Suprapubic skin (tissue), 4 donors: ENCODE results near the gene ATXN10. TPM values are rescaled to one million over a fixed set of nuclear protein-coding genes. Genes with fewer than 3 reads are reported as not detected.
"Not testable (repeated sequence)": the region's sequence is repeated elsewhere in the genome, so short reads cannot be mapped to it uniquely, and the experiment has no call there.

Source experiments
- DNase-seq, 2 donors: peaks; one replicate each; pipeline ENCODE4 v3.0.0-alpha.2; 2019; ENCODE audit warnings: low spot score in 2 of 2
- H3K27ac ChIP-seq: fragments of 200-600 bp; sonication (generic); one replicate; pipeline ENCODE4 v1.5.1; 2019
- H3K27me3 ChIP-seq: fragments of 200-600 bp; sonication (generic); one replicate; pipeline ENCODE4 v1.5.1; 2019
- H3K36me3 ChIP-seq: fragments of 200-600 bp; sonication (generic); one replicate; pipeline ENCODE4 v1.5.1; 2019
- H3K4me1 ChIP-seq: fragments of 200-600 bp; sonication (generic); one replicate; pipeline ENCODE4 v1.5.1; 2019
- H3K4me3 ChIP-seq: fragments of 200-600 bp; sonication (generic); one replicate; pipeline ENCODE4 v1.5.1; 2019; ENCODE audit warnings: mild to moderate bottlenecking
- H3K9me3 ChIP-seq: fragments of 200-600 bp; sonication (generic); one replicate; pipeline ENCODE4 v1.5.1; 2019
- EP300 ChIP-seq: sonication (generic); formaldehyde crosslinking; IDR thresholded peaks from one replicate; pipeline ENCODE4 v1.6.1; 2017; ENCODE audit warnings: antibody characterized with exemption
- POLR2A ChIP-seq, 2 donors: fragments of 450-650 bp; IDR thresholded peaks; one replicate each; pipeline ENCODE4 v1.6.1; 2017; ENCODE audit warnings: antibody characterized with exemption in 2 of 2, mild to moderate bottlenecking in 2 of 2, moderate library complexity in 2 of 2
- POLR2AphosphoS5 ChIP-seq, 3 donors: sonication (generic); formaldehyde crosslinking; IDR thresholded peaks; one replicate each; pipeline ENCODE4 v1.6.1; 2017; ENCODE audit warnings: antibody characterized with exemption in 3 of 3
- WGBS: methylation state at CpG from one replicate; pipeline ENCODE4 v1.1.5; 2018; 5-methylcytosine and 5-hydroxymethylcytosine counted together
- total RNA-seq, 4 donors: library from RNA; depleted of rRNA; stranded (reverse); fragments of >200 nt; gene quantifications; one replicate each; pipeline ENCODE4 v1.1.0, GENCODE V29; 2016
- TF ChIP-seq, protein P1 (sequence below), 2 donors: fragments of 200-600 bp in 1 of 2; fragments of 450-650 bp in 1 of 2; sonication (generic) in 1 of 2; IDR thresholded peaks; one replicate each; pipeline ENCODE4 v1.5.1; 2016 to 2019; ENCODE audit warnings: antibody characterized with exemption in 2 of 2, mild to moderate bottlenecking in 1 of 2, moderate library complexity in 1 of 2

Gene ATXN10
- total RNA-seq, 4 donors from 2014 or later = 63.2 to 79.0 (median 68.8) TPM

DNA sequence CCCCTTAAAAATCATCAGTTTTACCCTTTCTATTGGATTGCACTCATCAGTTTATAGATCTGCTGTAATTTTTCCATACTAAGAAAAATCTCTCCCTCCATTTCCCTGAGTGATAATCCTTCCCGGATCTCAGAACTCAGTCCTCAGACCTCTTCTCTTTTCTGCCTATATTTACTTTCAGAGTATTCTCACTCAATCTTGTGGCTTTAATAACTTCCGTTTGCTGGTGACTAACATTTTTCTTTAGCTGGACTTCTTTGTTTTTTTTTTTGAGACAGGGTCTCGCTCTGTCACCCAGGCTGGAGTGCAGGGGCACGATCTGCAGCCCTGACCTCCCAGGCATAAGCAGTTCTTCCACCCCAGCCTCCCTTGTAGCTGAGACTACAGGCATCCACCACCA, 10.4 kb downstream of the ATXN10 start:
- Histone ChIP-seq H3K36me3 (no peaks in the 10 kb centered on the region), H3K4me1 (peaks cover 17% of the 10 kb centered on the region), H3K27me3 (no peaks in the 10 kb centered on the region), H3K4me3 (no peak overlapping the region), H3K9me3 (no peaks in the 10 kb centered on the region), H3K27ac (no peak overlapping the region)
- no peak for TF ChIP-seq POLR2AphosphoS5 (IDR thresholded peaks at IDR 0.05)
- TF ChIP-seq, protein P1, sequence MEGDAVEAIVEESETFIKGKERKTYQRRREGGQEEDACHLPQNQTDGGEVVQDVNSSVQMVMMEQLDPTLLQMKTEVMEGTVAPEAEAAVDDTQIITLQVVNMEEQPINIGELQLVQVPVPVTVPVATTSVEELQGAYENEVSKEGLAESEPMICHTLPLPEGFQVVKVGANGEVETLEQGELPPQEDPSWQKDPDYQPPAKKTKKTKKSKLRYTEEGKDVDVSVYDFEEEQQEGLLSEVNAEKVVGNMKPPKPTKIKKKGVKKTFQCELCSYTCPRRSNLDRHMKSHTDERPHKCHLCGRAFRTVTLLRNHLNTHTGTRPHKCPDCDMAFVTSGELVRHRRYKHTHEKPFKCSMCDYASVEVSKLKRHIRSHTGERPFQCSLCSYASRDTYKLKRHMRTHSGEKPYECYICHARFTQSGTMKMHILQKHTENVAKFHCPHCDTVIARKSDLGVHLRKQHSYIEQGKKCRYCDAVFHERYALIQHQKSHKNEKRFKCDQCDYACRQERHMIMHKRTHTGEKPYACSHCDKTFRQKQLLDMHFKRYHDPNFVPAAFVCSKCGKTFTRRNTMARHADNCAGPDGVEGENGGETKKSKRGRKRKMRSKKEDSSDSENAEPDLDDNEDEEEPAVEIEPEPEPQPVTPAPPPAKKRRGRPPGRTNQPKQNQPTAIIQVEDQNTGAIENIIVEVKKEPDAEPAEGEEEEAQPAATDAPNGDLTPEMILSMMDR (IDR thresholded peaks at IDR 0.05) = no peak
- WGBS = 90% methylated on average over 4 of the region's 4 CpGs
- DNase-seq = no peak

DNA sequence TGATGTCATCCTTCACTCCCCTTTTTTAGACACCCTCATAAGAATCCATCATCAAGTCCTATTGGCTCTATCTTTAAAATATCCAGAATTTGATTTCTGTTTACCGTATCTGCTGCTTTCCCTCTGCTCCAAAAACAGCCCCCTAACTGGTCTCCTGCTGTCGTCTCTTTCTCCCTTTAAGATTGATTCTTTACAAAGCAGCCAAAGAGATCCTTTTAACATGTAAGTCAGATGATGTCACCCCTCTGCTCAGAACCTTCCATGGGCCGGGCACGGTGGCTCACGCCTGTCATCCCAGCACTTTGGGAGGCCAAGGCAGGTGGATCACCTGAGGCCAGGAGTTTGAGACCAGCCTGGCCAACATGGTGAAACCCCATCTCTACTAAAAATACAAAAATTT, 11.1 kb downstream of the ATXN10 start:
- H3K27me3 ChIP-seq, H3K9me3 ChIP-seq, H3K4me3 ChIP-seq, H3K27ac ChIP-seq, DNase-seq, H3K36me3 ChIP-seq: not testable (repeated sequence)
- peaks cover 17% of the 10 kb centered on the region for H3K4me1 ChIP-seq
- 85% methylated on average over 5 of the region's 5 CpGs for WGBS

DNA sequence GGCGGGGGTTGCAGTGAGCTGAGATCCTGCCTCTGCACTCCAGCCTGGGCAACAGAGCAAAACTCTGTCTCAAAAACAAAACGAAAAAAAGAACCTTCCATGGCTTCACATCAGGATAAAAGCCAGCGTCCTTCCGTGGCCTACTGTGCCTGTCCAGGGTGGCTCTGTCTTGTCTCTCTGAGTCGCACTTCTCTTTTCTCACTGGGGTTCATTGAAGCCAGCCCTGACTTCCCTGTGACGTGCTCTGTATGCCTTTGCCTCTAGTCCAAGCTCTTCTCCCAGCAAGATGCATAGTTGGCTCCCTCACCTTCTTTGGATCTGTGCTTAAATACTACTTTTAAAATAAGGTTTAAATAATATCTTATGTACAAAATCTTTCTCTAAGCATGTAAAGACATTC, 11.6 kb downstream of the ATXN10 start:
- Histone ChIP-seq H3K9me3 (no peaks in the 10 kb centered on the region), H3K36me3 (no peaks in the 10 kb centered on the region), H3K4me1 (peaks cover 17% of the 10 kb centered on the region), H3K4me3 (no peak overlapping the region), H3K27me3 (no peaks in the 10 kb centered on the region), H3K27ac (no peak overlapping the region)
- DNase-seq = no peak
- WGBS = 88% methylated on average over 6 of the region's 6 CpGs
- no peak for TF ChIP-seq POLR2A (IDR thresholded peaks at IDR 0.05)
- TF ChIP-seq, protein P1 (IDR thresholded peaks at IDR 0.05) = no peak
- no peak for TF ChIP-seq POLR2AphosphoS5 (IDR thresholded peaks at IDR 0.05)
- no peak for TF ChIP-seq EP300

- no peaks in the 10 kb centered on the region for H3K9me3 ChIP-seq
- no peak overlapping the region for H3K27ac ChIP-seq
- 97% methylated on average over 2 of the region's 2 CpGs for WGBS
- no peak for DNase-seq
- no peak overlapping the region for H3K4me3 ChIP-seq
- TF ChIP-seq POLR2AphosphoS5 (IDR thresholded peaks at IDR 0.05) = no peak
- no peak for TF ChIP-seq POLR2A (IDR thresholded peaks at IDR 0.05)
- TF ChIP-seq EP300 = no peak
- TF ChIP-seq, protein P1 (IDR thresholded peaks at IDR 0.05) = no peak
- H3K4me1 ChIP-seq = peaks cover 22% of the 10 kb centered on the region
- H3K36me3 ChIP-seq = no peaks in the 10 kb centered on the region
- H3K27me3 ChIP-seq = no peaks in the 10 kb centered on the region
Measured at GRCh38 chr22:45683680-45684079, 12.0 kb downstream of the ATXN10 start.

DNA sequence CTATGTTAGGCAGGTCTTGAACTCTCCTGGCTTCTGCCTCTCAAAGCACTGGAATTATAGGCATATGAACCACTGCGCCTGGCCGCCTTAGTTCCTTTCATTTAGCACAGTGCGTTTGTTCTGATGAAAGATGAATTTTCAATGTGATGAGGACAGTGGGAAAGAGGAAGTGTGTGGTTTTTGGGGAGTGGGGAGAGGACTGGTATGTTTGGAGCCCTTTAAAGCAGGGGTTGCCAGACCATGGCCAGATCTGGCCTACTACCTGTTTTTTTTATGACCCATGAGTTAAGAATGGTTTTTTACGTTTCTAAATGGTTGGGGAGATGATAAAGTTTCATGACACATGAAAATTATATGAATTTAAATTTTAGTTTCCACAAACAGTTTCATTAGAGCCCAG, 12.5 kb downstream of the ATXN10 start:
- WGBS = 75% methylated on average over 4 of the region's 4 CpGs
- no peaks in the 10 kb centered on the region for H3K9me3 ChIP-seq
- H3K36me3 ChIP-seq = no peaks in the 10 kb centered on the region
- peaks cover 25% of the 10 kb centered on the region for H3K4me1 ChIP-seq
- DNase-seq = no peak
- TF ChIP-seq, protein P1 (IDR thresholded peaks at IDR 0.05) = no peak
- TF ChIP-seq EP300 = no peak
- no peak for TF ChIP-seq POLR2AphosphoS5 (IDR thresholded peaks at IDR 0.05)
- TF ChIP-seq POLR2A (IDR thresholded peaks at IDR 0.05) = no peak
- H3K4me3 ChIP-seq = no peak overlapping the region
- H3K27ac ChIP-seq = no peak overlapping the region
- no peaks in the 10 kb centered on the region for H3K27me3 ChIP-seq
